ENCODE measurements around the gene H2BK1. TPM values are rescaled to one million over a fixed set of nuclear protein-coding genes. Genes with fewer than 3 reads are reported as not detected.

H2BK1 gene
- total RNA-seq, 1 experiment from 2014 or later: not detected

DNA sequence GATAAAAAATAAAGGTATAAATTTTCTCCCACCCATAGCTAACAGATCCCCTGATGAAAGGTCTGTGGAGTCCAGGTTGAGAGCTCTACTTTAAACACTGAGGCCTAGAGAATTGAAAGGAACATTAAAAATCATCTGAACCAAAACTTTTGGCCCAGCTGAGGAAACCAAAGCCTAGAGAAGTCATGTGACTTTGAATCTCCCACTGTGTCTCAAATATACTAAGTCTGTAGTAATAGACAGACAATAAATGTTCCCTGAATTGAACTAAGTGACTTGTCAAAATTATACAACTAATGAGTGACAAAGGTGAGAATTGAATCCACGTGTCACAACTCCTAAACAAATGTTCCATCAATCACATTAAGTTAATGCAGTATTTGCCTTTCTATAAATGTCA is 48.5 kb downstream of the H2BK1 start:
- no peaks in the 10 kb centered on the region for H3K9me3 ChIP-seq (ENCODE audit: control insufficient read depth, insufficient read depth, low read depth, low read length)
- CTCF ChIA-PET: no interaction called here
- no peak overlapping the region for H3K4me3 ChIP-seq (ENCODE audit: low read depth in 2 of 2, low read length in 2 of 2)
- TF ChIP-seq POLR2AphosphoS5 (IDR thresholded peaks at IDR 0.05; ENCODE audit: low read depth, low read length): no peak
- no peak for TF ChIP-seq SIN3A (IDR thresholded peaks at IDR 0.05; ENCODE audit: borderline replicate concordance, insufficient read depth, low read depth, low read length)
- TF ChIP-seq TCF7L2 (IDR thresholded peaks at IDR 0.05; ENCODE audit: low read depth, low read length): no peak
- TF ChIP-seq, protein P1, sequence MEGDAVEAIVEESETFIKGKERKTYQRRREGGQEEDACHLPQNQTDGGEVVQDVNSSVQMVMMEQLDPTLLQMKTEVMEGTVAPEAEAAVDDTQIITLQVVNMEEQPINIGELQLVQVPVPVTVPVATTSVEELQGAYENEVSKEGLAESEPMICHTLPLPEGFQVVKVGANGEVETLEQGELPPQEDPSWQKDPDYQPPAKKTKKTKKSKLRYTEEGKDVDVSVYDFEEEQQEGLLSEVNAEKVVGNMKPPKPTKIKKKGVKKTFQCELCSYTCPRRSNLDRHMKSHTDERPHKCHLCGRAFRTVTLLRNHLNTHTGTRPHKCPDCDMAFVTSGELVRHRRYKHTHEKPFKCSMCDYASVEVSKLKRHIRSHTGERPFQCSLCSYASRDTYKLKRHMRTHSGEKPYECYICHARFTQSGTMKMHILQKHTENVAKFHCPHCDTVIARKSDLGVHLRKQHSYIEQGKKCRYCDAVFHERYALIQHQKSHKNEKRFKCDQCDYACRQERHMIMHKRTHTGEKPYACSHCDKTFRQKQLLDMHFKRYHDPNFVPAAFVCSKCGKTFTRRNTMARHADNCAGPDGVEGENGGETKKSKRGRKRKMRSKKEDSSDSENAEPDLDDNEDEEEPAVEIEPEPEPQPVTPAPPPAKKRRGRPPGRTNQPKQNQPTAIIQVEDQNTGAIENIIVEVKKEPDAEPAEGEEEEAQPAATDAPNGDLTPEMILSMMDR (IDR thresholded peaks at IDR 0.05): no peak
- TF ChIP-seq, protein P2, sequence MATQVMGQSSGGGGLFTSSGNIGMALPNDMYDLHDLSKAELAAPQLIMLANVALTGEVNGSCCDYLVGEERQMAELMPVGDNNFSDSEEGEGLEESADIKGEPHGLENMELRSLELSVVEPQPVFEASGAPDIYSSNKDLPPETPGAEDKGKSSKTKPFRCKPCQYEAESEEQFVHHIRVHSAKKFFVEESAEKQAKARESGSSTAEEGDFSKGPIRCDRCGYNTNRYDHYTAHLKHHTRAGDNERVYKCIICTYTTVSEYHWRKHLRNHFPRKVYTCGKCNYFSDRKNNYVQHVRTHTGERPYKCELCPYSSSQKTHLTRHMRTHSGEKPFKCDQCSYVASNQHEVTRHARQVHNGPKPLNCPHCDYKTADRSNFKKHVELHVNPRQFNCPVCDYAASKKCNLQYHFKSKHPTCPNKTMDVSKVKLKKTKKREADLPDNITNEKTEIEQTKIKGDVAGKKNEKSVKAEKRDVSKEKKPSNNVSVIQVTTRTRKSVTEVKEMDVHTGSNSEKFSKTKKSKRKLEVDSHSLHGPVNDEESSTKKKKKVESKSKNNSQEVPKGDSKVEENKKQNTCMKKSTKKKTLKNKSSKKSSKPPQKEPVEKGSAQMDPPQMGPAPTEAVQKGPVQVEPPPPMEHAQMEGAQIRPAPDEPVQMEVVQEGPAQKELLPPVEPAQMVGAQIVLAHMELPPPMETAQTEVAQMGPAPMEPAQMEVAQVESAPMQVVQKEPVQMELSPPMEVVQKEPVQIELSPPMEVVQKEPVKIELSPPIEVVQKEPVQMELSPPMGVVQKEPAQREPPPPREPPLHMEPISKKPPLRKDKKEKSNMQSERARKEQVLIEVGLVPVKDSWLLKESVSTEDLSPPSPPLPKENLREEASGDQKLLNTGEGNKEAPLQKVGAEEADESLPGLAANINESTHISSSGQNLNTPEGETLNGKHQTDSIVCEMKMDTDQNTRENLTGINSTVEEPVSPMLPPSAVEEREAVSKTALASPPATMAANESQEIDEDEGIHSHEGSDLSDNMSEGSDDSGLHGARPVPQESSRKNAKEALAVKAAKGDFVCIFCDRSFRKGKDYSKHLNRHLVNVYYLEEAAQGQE (IDR thresholded peaks at IDR 0.05; ENCODE audit: insufficient read depth in 1 of 2, low read depth in 2 of 2, low read length in 1 of 2): no peak
- BruUV-seq (replicated peaks): no TSS peak
- ATAC-seq: no peak
- no peaks in the 10 kb centered on the region for H3K36me3 ChIP-seq (ENCODE audit: control insufficient read depth, insufficient read depth, low read length)
- no peak overlapping the region for H3K27ac ChIP-seq (ENCODE audit: low read length)
- peaks cover 24% of the 10 kb centered on the region for H3K27me3 ChIP-seq (ENCODE audit: control insufficient read depth, insufficient read depth, low read length)
- in situ Hi-C loops (cut with HindIII; ENCODE audit: low pct_unique_long_range_greater_than_20kb, low sequenced_read_pairs) (no loop called here), intact Hi-C loops (cut with micrococcal nuclease; ENCODE audit: unreplicated experiment) (no loop called here)
- POLR2A ChIA-PET: no interaction called here
- H3K4me1 ChIP-seq (ENCODE audit: control insufficient read depth, insufficient read depth, low read length): 0 out of 2 replicates have a peak, but pooled peaks cover 2% of the 10 kb centered on the region
- no peak for DNase-seq (ENCODE audit: low read depth, low spot score)

Other genes with a start within 250 kb of the H2BK1 start
- 1.8 TPM for gene KCNH2, start 232.2 kb downstream of the H2BK1 start, total RNA-seq (2021; ENCODE audit: unreplicated experiment)
- 3.1 TPM for gene NOS3, start 219.5 kb downstream of the H2BK1 start, total RNA-seq (2021; ENCODE audit: unreplicated experiment)
- 0.98 TPM for gene ATG9B, start 186.0 kb downstream of the H2BK1 start, total RNA-seq (2021; ENCODE audit: unreplicated experiment)
- gene ABCB8, start 182.0 kb downstream of the H2BK1 start, total RNA-seq (2021; ENCODE audit: unreplicated experiment): 49.8 TPM
- gene ASIC3, start 162.0 kb downstream of the H2BK1 start, total RNA-seq (2021; ENCODE audit: unreplicated experiment): 1.3 TPM
- gene CDK5, start 152.6 kb downstream of the H2BK1 start, total RNA-seq (2021; ENCODE audit: unreplicated experiment): 25.6 TPM
- gene SLC4A2, start 150.9 kb downstream of the H2BK1 start, total RNA-seq (2021; ENCODE audit: unreplicated experiment): 580 TPM
- 95.0 TPM for gene FASTK, start 129.7 kb downstream of the H2BK1 start, total RNA-seq (2021; ENCODE audit: unreplicated experiment)
- 112 TPM for gene TMUB1, start 127.0 kb downstream of the H2BK1 start, total RNA-seq (2021; ENCODE audit: unreplicated experiment)
- gene AGAP3, start 124.0 kb downstream of the H2BK1 start, total RNA-seq (2021; ENCODE audit: unreplicated experiment): 103 TPM
- not detected for gene GBX1, start 42.8 kb downstream of the H2BK1 start, total RNA-seq (2021; ENCODE audit: unreplicated experiment)
- not detected for gene ASB10, start 23.2 kb downstream of the H2BK1 start, total RNA-seq (2021; ENCODE audit: unreplicated experiment)
- 64.4 TPM for gene ABCF2, start 16.7 kb upstream of the H2BK1 start, total RNA-seq (2021; ENCODE audit: unreplicated experiment)
- gene CHPF2, start 22.0 kb upstream of the H2BK1 start, total RNA-seq (2021; ENCODE audit: unreplicated experiment): 44.9 TPM
- 27.8 TPM for gene SMARCD3, start 38.2 kb upstream of the H2BK1 start, total RNA-seq (2021; ENCODE audit: unreplicated experiment)
- 50.5 TPM for gene NUB1, start 131.3 kb upstream of the H2BK1 start, total RNA-seq (2021; ENCODE audit: unreplicated experiment)
- gene WDR86, start 199.6 kb upstream of the H2BK1 start, total RNA-seq (2021; ENCODE audit: unreplicated experiment): 0.72 TPM
- gene CRYGN, start 229.7 kb upstream of the H2BK1 start, total RNA-seq (2021; ENCODE audit: unreplicated experiment): 0.74 TPM

Data from Panc1 (cell line).